HepG2 (cell line): ENCODE data around the gene TERB2. TPM values are rescaled to one million over a fixed set of nuclear protein-coding genes. Genes with fewer than 3 reads are reported as not detected.

Experiments used
- ATAC-seq: fragments of 200-7000 bp; cut with Tn5 transposase; 3 replicates; pipeline ENCODE4 v1.9.1; 2020; ENCODE audit warnings: mild to moderate bottlenecking, moderate library complexity
- BruUV-seq: library from RNA; stranded (reverse); fragments of 400-500 nt; replicated peaks from 2 replicates; lab custom pipeline; 2021; lab: Mats Ljungman, UMichigan
- CTCF ChIA-PET: fragments of 300-600 bp; formaldehyde crosslinking; extraction: SDS; loops from one replicate; lab custom pipeline; 2021; ENCODE audit warnings: low total read pairs, inconsistent platforms, low intra/inter-chr PET ratio; lab: Yijun Ruan, JAX
- POLR2A ChIA-PET: fragments of 350-600 bp; sonication (Branson Sonifier 250); formaldehyde crosslinking; loops from one replicate; lab custom pipeline; 2020; ENCODE audit warnings: antibody characterized with exemption, inconsistent platforms; lab: Yijun Ruan, JAX
- DNase-seq: peaks from one replicate; pipeline ENCODE4 v3.0.0-alpha.2; 2015; ENCODE audit warnings: low spot score
- FAIRE-seq: peaks from 3 replicates; lab custom pipeline; 2011; peaks lifted over from hg19 to GRCh38; lab: Jason Lieb, UNC
- H2AFZ ChIP-seq: one replicate; pipeline ENCODE4 v1.6.1; 2011; ENCODE audit warnings: low read length, inconsistent platforms
- H3K27ac ChIP-seq: fragments of 300-600 bp; 3 replicates; pipeline ENCODE4 v1.8.0; 2011; ENCODE audit warnings: mixed run types, mild to moderate bottlenecking, mixed read lengths, low read length, inconsistent platforms; ENCODE audit not compliant: insufficient read depth; ENCODE audit errors: extremely low read length
- H3K27me3 ChIP-seq, 2 experiments: fragments of 200-600 bp in 1 of 2; 2 replicates in 1 of 2; 3 replicates in 1 of 2; pipeline versions ENCODE4 v1.6.0 to v1.8.0; 2011; ENCODE audit warnings: low read length in 2 of 2, mild to moderate bottlenecking in 2 of 2, moderate library complexity in 2 of 2, inconsistent platforms in 1 of 2; ENCODE audit not compliant: insufficient read depth in 2 of 2, control insufficient read depth in 1 of 2
- H3K36me3 ChIP-seq, 2 experiments: fragments of 200-600 bp in 1 of 2; replicated peaks in 1 of 2; 2 replicates in 1 of 2; 3 replicates in 1 of 2; pipeline versions ENCODE4 v1.5.1 to v1.8.0; 2011; ENCODE audit warnings: low read length in 2 of 2, inconsistent platforms in 1 of 2; ENCODE audit not compliant: insufficient read depth in 2 of 2, control insufficient read depth in 1 of 2
- H3K4me1 ChIP-seq: 2 replicates; pipeline ENCODE4 v1.5.1; 2012; ENCODE audit warnings: low read length, inconsistent platforms; ENCODE audit not compliant: insufficient read depth
- H3K4me2 ChIP-seq: 2 replicates; pipeline ENCODE4 v1.6.0; 2011; ENCODE audit warnings: low read depth, low read length, inconsistent platforms
- H3K4me3 ChIP-seq, 3 experiments: fragments of 200-600 bp in 1 of 3; sonication (generic), shearing (Covaris generic) in 1 of 3; replicated peaks in 1 of 3; 2 replicates each; pipeline ENCODE4 v1.5.1; 2011 to 2016; ENCODE audit warnings: low read length in 3 of 3, inconsistent platforms in 2 of 3, low read depth in 2 of 3, mild to moderate bottlenecking in 2 of 3, control low read depth in 1 of 3, mixed read lengths in 1 of 3; ENCODE audit not compliant: insufficient read depth in 1 of 3
- H3K79me2 ChIP-seq: one replicate; pipeline ENCODE4 v1.6.1; 2011; ENCODE audit warnings: low read length, inconsistent platforms; ENCODE audit not compliant: insufficient read depth
- H3K9ac ChIP-seq: 2 replicates; pipeline ENCODE4 v1.6.0; 2011; ENCODE audit warnings: mild to moderate bottlenecking, low read depth, low read length, inconsistent platforms; ENCODE audit not compliant: insufficient read depth
- H3K9me3 ChIP-seq: 2 replicates; pipeline ENCODE4 v1.5.1; 2012; ENCODE audit warnings: mild to moderate bottlenecking, low read length
- H4K20me1 ChIP-seq: 2 replicates; pipeline ENCODE4 v1.6.0; 2011; ENCODE audit warnings: inconsistent platforms, mild to moderate bottlenecking, low read length, moderate library complexity; ENCODE audit not compliant: insufficient read depth
- EED ChIP-seq: sonication (generic); formaldehyde crosslinking; IDR thresholded peaks from 2 replicates; pipeline ENCODE4 v1.5.0; 2020; ENCODE audit warnings: mild to moderate bottlenecking, missing genetic modification reagents
- FOXK2 ChIP-seq: fragments of 450-650 bp; IDR thresholded peaks from 2 replicates; pipeline ENCODE4 v1.6.1; 2016
- HDAC2 ChIP-seq: sonication (generic); formaldehyde crosslinking; IDR thresholded peaks from 2 replicates; pipeline ENCODE4 v1.4.0; 2020; ENCODE audit warnings: missing genetic modification reagents
- TAF15 ChIP-seq: fragments of 200-400 bp; formaldehyde crosslinking; IDR thresholded peaks from one replicate; pipeline ENCODE4 v1.6.1; 2018; ENCODE audit warnings: mild to moderate bottlenecking, low read depth, low read length; ENCODE audit not compliant: poor library complexity, severe bottlenecking
- ZNF230 ChIP-seq: sonication (generic); formaldehyde crosslinking; IDR thresholded peaks from 2 replicates; pipeline ENCODE4 v1.4.0; 2020; ENCODE audit warnings: mild to moderate bottlenecking, missing genetic modification reagents
- WGBS: methylation state at CpG from one replicate; pipeline ENCODE4 v1.1.6; 2017; ENCODE audit warnings: low lambda C conversion rate; 5-methylcytosine and 5-hydroxymethylcytosine counted together
- in situ Hi-C: cut with HindIII; loops from 2 replicates; pipeline ENCODE4 v1.10.0; 2017; ENCODE audit warnings: low pct_unique_long_range_greater_than_20kb; ENCODE audit not compliant: extremely low pct_ligation_motif_present
- intact Hi-C: fragments of 100-400 bp; cut with micrococcal nuclease; formaldehyde crosslinking; loops from one replicate; pipeline ENCODE4 v1.10.0; 2022; ENCODE audit not compliant: unreplicated experiment
- polyA plus RNA-seq, 8 experiments: library from polyadenylated mRNA; depleted of rRNA in 3 of 8; stranded (reverse) in 7 of 8; unstranded in 1 of 8; fragments of >200 nt; fragmentation: Illumina TruSeq in 4 of 8; extraction: Trizol in 4 of 8; gene quantifications; 2 replicates each; pipeline versions ENCODE4 v1.2.1 to v1.2.3, GENCODE V29; 2011 to 2016; ENCODE audit warnings: low read depth in 4 of 8, missing spikeins in 1 of 8, mixed read lengths in 1 of 8; ENCODE audit not compliant: insufficient read depth in 1 of 8
- small RNA-seq, 3 experiments: library from RNA; depleted of rRNA; stranded (forward); fragments of <200 nt; gene quantifications; one replicate each; pipeline ENCODE3, GENCODE V24; 2012; ENCODE audit warnings: low read depth in 2 of 3, low replicate concordance in 1 of 3; ENCODE audit not compliant: insufficient read length in 3 of 3, insufficient read depth in 2 of 3
- total RNA-seq, 5 experiments: library from RNA; depleted of rRNA; stranded (reverse); fragments of >200 nt; fragmentation: Illumina TruSeq; extraction: Trizol; gene quantifications; 2 replicates each; pipeline ENCODE4 v1.2.3, GENCODE V29; 2016; ENCODE audit warnings: low read depth in 1 of 5
- TF ChIP-seq, protein P1 (sequence below): sonication (generic); formaldehyde crosslinking; IDR thresholded peaks from 2 replicates; pipeline ENCODE4 v1.5.1; 2020; ENCODE audit warnings: missing genetic modification reagents, mild to moderate bottlenecking, borderline replicate concordance
- TF ChIP-seq, protein P2 (sequence below): sonication (generic); formaldehyde crosslinking; IDR thresholded peaks from 2 replicates; pipeline ENCODE4 v1.9.0; 2021; ENCODE audit warnings: mild to moderate bottlenecking, missing genetic modification reagents

TERB2 gene
- total and polyA plus RNA-seq, 2 of the 13 experiments (the other 11 are each of a cell fraction or from before 2014, with no cell fraction given): not detected

DNA sequence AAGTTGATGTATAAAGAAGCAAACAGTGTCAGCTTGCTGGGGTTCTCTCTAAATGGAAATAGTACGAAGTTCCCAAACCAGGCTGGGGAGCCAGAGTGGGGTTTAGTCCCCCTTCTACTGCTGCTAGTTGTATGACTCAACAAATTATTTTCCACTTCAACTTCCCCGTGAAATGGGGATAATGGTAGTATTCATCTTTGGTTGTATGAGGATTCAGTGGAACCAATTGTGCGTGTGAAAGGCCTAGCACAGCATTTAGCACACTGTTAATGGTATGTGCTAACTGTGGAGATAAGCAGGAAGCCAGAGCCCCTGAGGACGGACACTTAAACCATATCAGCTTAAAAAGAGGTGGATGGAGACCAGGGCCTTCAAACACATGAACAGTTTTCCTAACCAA lies 70.7 kb downstream of the TERB2 start:
- Histone ChIP-seq H3K36me3 (peaks cover 6 to 28% of the 10 kb centered on the region in 2 experiments), H3K9me3 (no peaks in the 10 kb centered on the region), H3K27me3 (no peaks in the 10 kb centered on the region; a peak in 1 of 5 replicates), H3K4me1 (peaks cover 62% of the 10 kb centered on the region), H4K20me1 (no peaks in the 10 kb centered on the region), H3K79me2 (peaks cover 50% of the 10 kb centered on the region), H2AFZ (no peak overlapping the region), H3K9ac (no peak overlapping the region), H3K4me2 (0 out of 2 replicates have a peak overlapping the region, but pooled peaks have one; percentile 99), H3K4me3 (no peak overlapping the region), H3K27ac (no peak overlapping the region)
- CTCF ChIA-PET: no interaction called here
- BruUV-seq: no TSS peak
- ATAC-seq: no peak
- no peak for FAIRE-seq
- WGBS: 89% methylated on average over 4 of the region's 4 CpGs
- no peak for DNase-seq
- in situ Hi-C loops: loop anchor here (5.0 kb wide), 1 partner anchor 55 kb away; no protein-coding TSS in a partner anchor
- intact Hi-C loops: no loop called here
- TF ChIP-seq ZNF230 (CRISPR knock-in tag) (no peak), EED (CRISPR knock-in tag) (no peak), HDAC2 (CRISPR knock-in tag) (no peak), TAF15 (no peak), FOXK2 (no peak)
- TF ChIP-seq, protein P1, sequence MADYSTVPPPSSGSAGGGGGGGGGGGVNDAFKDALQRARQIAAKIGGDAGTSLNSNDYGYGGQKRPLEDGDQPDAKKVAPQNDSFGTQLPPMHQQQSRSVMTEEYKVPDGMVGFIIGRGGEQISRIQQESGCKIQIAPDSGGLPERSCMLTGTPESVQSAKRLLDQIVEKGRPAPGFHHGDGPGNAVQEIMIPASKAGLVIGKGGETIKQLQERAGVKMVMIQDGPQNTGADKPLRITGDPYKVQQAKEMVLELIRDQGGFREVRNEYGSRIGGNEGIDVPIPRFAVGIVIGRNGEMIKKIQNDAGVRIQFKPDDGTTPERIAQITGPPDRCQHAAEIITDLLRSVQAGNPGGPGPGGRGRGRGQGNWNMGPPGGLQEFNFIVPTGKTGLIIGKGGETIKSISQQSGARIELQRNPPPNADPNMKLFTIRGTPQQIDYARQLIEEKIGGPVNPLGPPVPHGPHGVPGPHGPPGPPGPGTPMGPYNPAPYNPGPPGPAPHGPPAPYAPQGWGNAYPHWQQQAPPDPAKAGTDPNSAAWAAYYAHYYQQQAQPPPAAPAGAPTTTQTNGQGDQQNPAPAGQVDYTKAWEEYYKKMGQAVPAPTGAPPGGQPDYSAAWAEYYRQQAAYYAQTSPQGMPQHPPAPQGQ (CRISPR knock-in tag): no peak
- TF ChIP-seq, protein P2, sequence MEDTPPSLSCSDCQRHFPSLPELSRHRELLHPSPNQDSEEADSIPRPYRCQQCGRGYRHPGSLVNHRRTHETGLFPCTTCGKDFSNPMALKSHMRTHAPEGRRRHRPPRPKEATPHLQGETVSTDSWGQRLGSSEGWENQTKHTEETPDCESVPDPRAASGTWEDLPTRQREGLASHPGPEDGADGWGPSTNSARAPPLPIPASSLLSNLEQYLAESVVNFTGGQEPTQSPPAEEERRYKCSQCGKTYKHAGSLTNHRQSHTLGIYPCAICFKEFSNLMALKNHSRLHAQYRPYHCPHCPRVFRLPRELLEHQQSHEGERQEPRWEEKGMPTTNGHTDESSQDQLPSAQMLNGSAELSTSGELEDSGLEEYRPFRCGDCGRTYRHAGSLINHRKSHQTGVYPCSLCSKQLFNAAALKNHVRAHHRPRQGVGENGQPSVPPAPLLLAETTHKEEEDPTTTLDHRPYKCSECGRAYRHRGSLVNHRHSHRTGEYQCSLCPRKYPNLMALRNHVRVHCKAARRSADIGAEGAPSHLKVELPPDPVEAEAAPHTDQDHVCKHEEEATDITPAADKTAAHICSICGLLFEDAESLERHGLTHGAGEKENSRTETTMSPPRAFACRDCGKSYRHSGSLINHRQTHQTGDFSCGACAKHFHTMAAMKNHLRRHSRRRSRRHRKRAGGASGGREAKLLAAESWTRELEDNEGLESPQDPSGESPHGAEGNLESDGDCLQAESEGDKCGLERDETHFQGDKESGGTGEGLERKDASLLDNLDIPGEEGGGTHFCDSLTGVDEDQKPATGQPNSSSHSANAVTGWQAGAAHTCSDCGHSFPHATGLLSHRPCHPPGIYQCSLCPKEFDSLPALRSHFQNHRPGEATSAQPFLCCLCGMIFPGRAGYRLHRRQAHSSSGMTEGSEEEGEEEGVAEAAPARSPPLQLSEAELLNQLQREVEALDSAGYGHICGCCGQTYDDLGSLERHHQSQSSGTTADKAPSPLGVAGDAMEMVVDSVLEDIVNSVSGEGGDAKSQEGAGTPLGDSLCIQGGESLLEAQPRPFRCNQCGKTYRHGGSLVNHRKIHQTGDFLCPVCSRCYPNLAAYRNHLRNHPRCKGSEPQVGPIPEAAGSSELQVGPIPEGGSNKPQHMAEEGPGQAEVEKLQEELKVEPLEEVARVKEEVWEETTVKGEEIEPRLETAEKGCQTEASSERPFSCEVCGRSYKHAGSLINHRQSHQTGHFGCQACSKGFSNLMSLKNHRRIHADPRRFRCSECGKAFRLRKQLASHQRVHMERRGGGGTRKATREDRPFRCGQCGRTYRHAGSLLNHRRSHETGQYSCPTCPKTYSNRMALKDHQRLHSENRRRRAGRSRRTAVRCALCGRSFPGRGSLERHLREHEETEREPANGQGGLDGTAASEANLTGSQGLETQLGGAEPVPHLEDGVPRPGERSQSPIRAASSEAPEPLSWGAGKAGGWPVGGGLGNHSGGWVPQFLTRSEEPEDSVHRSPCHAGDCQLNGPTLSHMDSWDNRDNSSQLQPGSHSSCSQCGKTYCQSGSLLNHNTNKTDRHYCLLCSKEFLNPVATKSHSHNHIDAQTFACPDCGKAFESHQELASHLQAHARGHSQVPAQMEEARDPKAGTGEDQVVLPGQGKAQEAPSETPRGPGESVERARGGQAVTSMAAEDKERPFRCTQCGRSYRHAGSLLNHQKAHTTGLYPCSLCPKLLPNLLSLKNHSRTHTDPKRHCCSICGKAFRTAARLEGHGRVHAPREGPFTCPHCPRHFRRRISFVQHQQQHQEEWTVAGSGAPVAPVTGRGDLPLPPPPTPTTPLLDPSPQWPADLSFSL (CRISPR knock-in tag): no peak
- POLR2A ChIA-PET: interaction anchor here (0.7 kb wide), 1 partner anchor 10 kb away, joined by 3 read pairs; no protein-coding TSS in a partner anchor

Small RNA genes within 50 kb of the gene (small RNA-seq; reads per million reads assigned to genes)
- 0 reads per million in 3 experiments for gene RNU1-78P
- gene RNU6-1108P: 0 reads per million in 3 experiments
- gene RNU6-1332P: 0 reads per million in 3 experiments
- gene RNU6-966P: 0 to 1.9 (median 1.6) reads per million in 3 experiments

Other genes with a start within 250 kb of the TERB2 start
- gene PATL2, start 245.4 kb upstream of the TERB2 start, total RNA-seq (2016; rRNA removed; fragmentation: Illumina TruSeq; extraction: Trizol): 0.15 TPM in 1 of 2 replicates, not detected in the other
- 0.37 and 0.53 TPM in 2 replicates for gene PATL2, start 245.4 kb upstream of the TERB2 start, polyA plus RNA-seq (2011; rRNA removed)
- 530 and 784 TPM in 2 replicates for gene B2M, start 245.2 kb upstream of the TERB2 start, total RNA-seq (2016; rRNA removed; fragmentation: Illumina TruSeq; extraction: Trizol)
- gene B2M, start 245.2 kb upstream of the TERB2 start, polyA plus RNA-seq (2011; rRNA removed): 754 and 857 TPM in 2 replicates
- 2.6 and 4.0 TPM in 2 replicates for gene TRIM69, start 220.2 kb upstream of the TERB2 start, total RNA-seq (2016; rRNA removed; fragmentation: Illumina TruSeq; extraction: Trizol)
- gene TRIM69, start 220.2 kb upstream of the TERB2 start, polyA plus RNA-seq (2011; rRNA removed): 2.7 and 3.2 TPM in 2 replicates
- 59.1 and 104 TPM in 2 replicates for gene SORD, start 66.5 kb downstream of the TERB2 start, total RNA-seq (2016; rRNA removed; fragmentation: Illumina TruSeq; extraction: Trizol)
- 73.1 and 95.3 TPM in 2 replicates for gene SORD, start 66.5 kb downstream of the TERB2 start, polyA plus RNA-seq (2011; rRNA removed)
- gene DUOX2, start 157.5 kb downstream of the TERB2 start, total RNA-seq (2016; rRNA removed; fragmentation: Illumina TruSeq; extraction: Trizol): not detected in 2 replicates
- gene DUOX2, start 157.5 kb downstream of the TERB2 start, polyA plus RNA-seq (2011; rRNA removed): 0.08 and 0.27 TPM in 2 replicates
- not detected in 2 replicates for gene DUOXA2, start 157.6 kb downstream of the TERB2 start, total RNA-seq (2016; rRNA removed; fragmentation: Illumina TruSeq; extraction: Trizol)
- 0.32 and 0.61 TPM in 2 replicates for gene DUOXA2, start 157.6 kb downstream of the TERB2 start, polyA plus RNA-seq (2011; rRNA removed)
- gene DUOXA1, start 173.2 kb downstream of the TERB2 start, total RNA-seq (2016; rRNA removed; fragmentation: Illumina TruSeq; extraction: Trizol): not detected in 2 replicates
- gene DUOXA1, start 173.2 kb downstream of the TERB2 start, polyA plus RNA-seq (2011; rRNA removed): 0.10 TPM in 1 of 2 replicates, not detected in the other
- not detected in 2 replicates for gene DUOX1, start 173.3 kb downstream of the TERB2 start, total RNA-seq (2016; rRNA removed; fragmentation: Illumina TruSeq; extraction: Trizol)
- gene DUOX1, start 173.3 kb downstream of the TERB2 start, polyA plus RNA-seq (2011; rRNA removed): 0.03 TPM in 1 of 2 replicates, not detected in the other
- gene SHF, start 231.3 kb downstream of the TERB2 start, total RNA-seq (2016; rRNA removed; fragmentation: Illumina TruSeq; extraction: Trizol): 16.8 and 25.5 TPM in 2 replicates
- 20.9 and 21.4 TPM in 2 replicates for gene SHF, start 231.3 kb downstream of the TERB2 start, polyA plus RNA-seq (2011; rRNA removed)